Memory B cell (primary cell): ENCODE results near the gene ADAMTS15.

ENCODE experiments used
- ATAC-seq: fragments of 150-1000 bp; cut with Tn5 transposase; 2 replicates; pipeline ENCODE4 v1.10.0; 2021; ENCODE audit warnings: low read depth, mild to moderate bottlenecking, moderate library complexity
- DNase-seq, 2 donors: peaks; one replicate each; pipeline ENCODE4 v3.0.0; 2022; ENCODE audit warnings: low spot score in 2 of 2
- H3K27ac Mint-ChIP-seq: one replicate; pipeline ENCODE4 v1.8.0; 2022; ENCODE audit warnings: mild to moderate bottlenecking, moderate library complexity, mixed read lengths
- H3K27me3 Mint-ChIP-seq: one replicate; pipeline ENCODE4 v1.8.0; 2022; ENCODE audit warnings: mixed read lengths
- H3K36me3 Mint-ChIP-seq: one replicate; pipeline ENCODE4 v1.8.0; 2022; ENCODE audit warnings: mild to moderate bottlenecking, mixed read lengths
- H3K4me1 Mint-ChIP-seq: one replicate; pipeline ENCODE4 v1.8.0; 2022; ENCODE audit warnings: mixed read lengths
- H3K4me3 Mint-ChIP-seq: one replicate; pipeline ENCODE4 v1.8.0; 2022; ENCODE audit warnings: mild to moderate bottlenecking, moderate library complexity, mixed read lengths
- H3K9me3 Mint-ChIP-seq: one replicate; pipeline ENCODE4 v1.8.0; 2022; ENCODE audit warnings: mixed read lengths

Gene ADAMTS15

GRCh38 chr11:130520271-130520671 lies 71.8 kb downstream of the ADAMTS15 start:
- no peak overlapping the region for H3K27ac Mint-ChIP-seq
- H3K36me3 Mint-ChIP-seq = no peaks in the 10 kb centered on the region
- peaks cover 11% of the 10 kb centered on the region for H3K27me3 Mint-ChIP-seq
- no peaks in the 10 kb centered on the region for H3K9me3 Mint-ChIP-seq
- no peaks in the 10 kb centered on the region for H3K4me1 Mint-ChIP-seq
- no peak for ATAC-seq
- DNase-seq = no peak
- H3K4me3 Mint-ChIP-seq = no peak overlapping the region

DNA sequence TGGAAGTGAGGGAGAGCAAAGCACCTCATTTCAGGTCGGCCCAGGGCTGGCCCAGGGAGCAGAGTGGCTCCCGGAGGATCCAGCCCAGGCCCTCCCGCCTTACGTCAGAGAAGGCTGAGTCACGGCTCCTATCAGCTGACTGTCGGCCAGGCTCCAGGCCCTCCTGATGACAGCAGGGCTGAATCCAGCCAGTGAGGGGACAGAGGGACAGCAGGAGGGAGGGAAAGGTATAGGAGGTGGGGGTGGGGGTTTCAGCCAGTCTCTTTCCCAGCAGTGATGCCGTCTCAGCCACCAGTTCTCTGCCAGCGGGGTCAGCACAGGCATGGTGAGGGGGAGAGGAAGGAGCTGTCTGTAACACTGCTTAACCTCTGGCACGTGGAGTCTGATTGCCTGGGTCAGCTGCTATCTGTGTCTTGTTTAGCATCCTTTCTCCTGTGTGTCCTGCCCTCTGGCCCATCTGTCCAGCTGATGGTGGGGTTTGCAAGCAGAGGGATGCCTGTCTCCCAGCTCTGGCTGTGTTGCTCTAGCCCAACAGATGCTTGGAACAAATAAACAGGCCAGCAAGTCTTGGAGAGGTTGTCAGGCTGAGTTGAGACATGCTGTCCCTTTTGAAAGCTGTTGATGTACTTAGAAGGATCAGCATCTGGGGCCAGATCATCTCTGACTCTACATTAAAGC lies 74.0 kb downstream of the ADAMTS15 start:
- DNase-seq (no peak), ATAC-seq (no peak)
- Mint-ChIP-seq H3K27ac (no peak overlapping the region), H3K36me3 (no peaks in the 10 kb centered on the region), H3K4me3 (no peak overlapping the region), H3K27me3 (peaks cover 12% of the 10 kb centered on the region), H3K9me3 (no peaks in the 10 kb centered on the region), H3K4me1 (no peaks in the 10 kb centered on the region)

DNA sequence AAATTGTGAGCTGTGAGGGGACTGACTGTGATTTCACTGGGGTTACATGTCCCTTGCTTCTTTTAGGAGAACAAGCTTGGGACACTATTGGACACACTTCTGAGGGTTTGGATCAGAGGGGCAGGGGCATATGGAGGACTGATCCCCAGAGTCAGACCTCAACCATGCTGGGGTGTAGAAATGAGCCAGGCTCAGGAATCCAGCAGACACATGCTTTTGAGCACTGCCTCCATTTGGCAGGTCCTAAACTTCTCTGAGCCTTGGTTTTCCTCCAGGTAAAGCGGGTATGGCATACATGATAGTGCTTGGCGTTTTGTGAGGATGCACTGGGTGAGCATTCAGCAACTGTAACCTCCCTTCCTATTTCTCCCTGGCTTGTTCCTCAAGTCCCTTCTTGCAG lies 74.7 kb downstream of the ADAMTS15 start:
- Mint-ChIP-seq H3K36me3 (no peaks in the 10 kb centered on the region), H3K4me1 (no peaks in the 10 kb centered on the region), H3K4me3 (no peak overlapping the region), H3K27me3 (peaks cover 13% of the 10 kb centered on the region), H3K27ac (no peak overlapping the region), H3K9me3 (no peaks in the 10 kb centered on the region)
- ATAC-seq (no peak), DNase-seq (no peak)

- Mint-ChIP-seq H3K9me3 (no peaks in the 10 kb centered on the region), H3K27ac (no peak overlapping the region), H3K4me3 (no peak overlapping the region), H3K4me1 (no peaks in the 10 kb centered on the region), H3K27me3 (peaks cover 14% of the 10 kb centered on the region), H3K36me3 (no peaks in the 10 kb centered on the region)
- DNase-seq = no peak
- ATAC-seq = no peak
Observed at GRCh38 chr11:130523609-130524008, 75.2 kb downstream of the ADAMTS15 start.

DNA sequence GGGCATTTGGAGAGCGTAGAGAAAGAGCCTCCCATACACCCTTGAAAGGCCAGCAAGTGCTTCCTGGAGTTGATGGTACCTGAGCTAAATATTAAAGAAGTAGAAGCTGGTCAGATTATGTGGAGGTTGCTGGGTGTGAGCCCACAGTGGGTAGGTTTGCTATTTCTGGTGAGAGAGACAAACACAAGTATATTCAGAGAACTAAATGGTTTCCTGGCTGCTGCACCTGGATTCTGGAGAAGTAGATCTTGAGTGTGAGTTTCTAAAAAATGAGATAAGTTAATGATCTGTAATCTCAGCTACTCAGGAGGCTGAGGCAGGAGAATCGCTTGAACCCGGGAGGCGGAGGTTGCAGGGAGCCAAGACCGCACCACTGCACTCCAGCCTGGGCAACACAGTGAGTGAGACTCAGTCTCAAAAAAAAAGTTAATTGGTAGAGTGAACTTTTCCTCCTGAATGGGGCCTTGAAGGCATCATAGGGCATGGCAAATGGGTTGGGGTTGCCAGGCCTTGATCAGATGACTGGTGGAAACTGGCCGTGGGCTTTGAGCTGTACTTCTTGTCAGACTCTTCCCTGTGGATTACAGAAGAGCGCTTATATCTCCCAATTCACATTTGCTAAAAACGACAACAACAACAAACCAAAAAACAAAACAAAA lies 75.8 kb downstream of the ADAMTS15 start:
- peaks cover 14% of the 10 kb centered on the region for H3K27me3 Mint-ChIP-seq
- DNase-seq = no peak
- H3K36me3 Mint-ChIP-seq = no peaks in the 10 kb centered on the region
- H3K4me3 Mint-ChIP-seq = no peak overlapping the region
- no peak for ATAC-seq
- no peaks in the 10 kb centered on the region for H3K4me1 Mint-ChIP-seq
- no peaks in the 10 kb centered on the region for H3K9me3 Mint-ChIP-seq
- no peak overlapping the region for H3K27ac Mint-ChIP-seq

GRCh38 chr11:130525307-130525706 lies 76.9 kb downstream of the ADAMTS15 start:
- Mint-ChIP-seq H3K36me3 (no peaks in the 10 kb centered on the region), H3K27me3 (peaks cover 9% of the 10 kb centered on the region), H3K4me1 (no peaks in the 10 kb centered on the region), H3K9me3 (no peaks in the 10 kb centered on the region), H3K4me3 (no peak overlapping the region), H3K27ac (no peak overlapping the region)
- ATAC-seq = no peak
- DNase-seq = no peak
